Measurements from ENCODE around the gene PRPF6. TPM values are rescaled to one million over a fixed set of nuclear protein-coding genes. Genes with fewer than 3 reads are reported as not detected.
A peak's percentile ranks its signal among the peaks of the same experiment; 100 is the strongest.

Gene PRPF6
- total and polyA plus RNA-seq, 2 of the 13 experiments (the other 11 are each of a cell fraction or from before 2014, with no cell fraction given), result 63.7 to 101 TPM

GRCh38 chr20:63969838-63970713 lies 10.9 kb upstream of the PRPF6 start, which contains the start of gene ZNF512B (continued):
- peak; percentile 92 for TF ChIP-seq ZNF281 (CRISPR knock-in tag; IDR thresholded peaks at IDR 0.05; ENCODE audit: borderline replicate concordance)
- TF ChIP-seq CCAR2 (optimal IDR thresholded peaks at IDR 0.05; ENCODE audit: low read depth, low read length), result no peak
- TF ChIP-seq NR2F6 (IDR thresholded peaks at IDR 0.05), result peak; percentile 77
- peak; percentile 77 for TF ChIP-seq NR2F6 (CRISPR knock-in tag; IDR thresholded peaks at IDR 0.05)
- TF ChIP-seq SP5 (CRISPR knock-in tag; IDR thresholded peaks at IDR 0.05; ENCODE audit: borderline replicate concordance, low read depth), result peak; percentile 40; the same call in 1 of the 2 replicates
- no peak for TF ChIP-seq ZNF276 (CRISPR knock-in tag; IDR thresholded peaks at IDR 0.05; ENCODE audit: low read depth)
- TF ChIP-seq HMGA1 (CRISPR knock-in tag; conservative IDR thresholded peaks at IDR 0.05), result no peak
- no peak for TF ChIP-seq ZNF569 (CRISPR knock-in tag; IDR thresholded peaks at IDR 0.05; ENCODE audit: borderline replicate concordance)
- peak; percentile 50 for TF ChIP-seq TAF1 (CRISPR knock-in tag; IDR thresholded peaks at IDR 0.05)
- peak; percentile 31; the same call in 1 of the 2 replicates for TF ChIP-seq WIZ (CRISPR knock-in tag; IDR thresholded peaks at IDR 0.05)
- TF ChIP-seq PRPF4 (IDR thresholded peaks at IDR 0.05; ENCODE audit: low read depth, low read length, poor library complexity, severe bottlenecking), result no peak
- TF ChIP-seq GMEB1 (CRISPR knock-in tag; IDR thresholded peaks at IDR 0.05; ENCODE audit: borderline replicate concordance), result peak; percentile 24; the same call in 1 of the 2 replicates
- no peak for TF ChIP-seq HNF1A (IDR thresholded peaks at IDR 0.05; ENCODE audit: low read depth)
- TF ChIP-seq HNF1A (CRISPR knock-in tag; IDR thresholded peaks at IDR 0.05; ENCODE audit: borderline replicate concordance), result 0 out of 2 replicates have a peak, but pooled peaks have one; percentile 32
- peak in 1 of 2 experiments; percentile 80; a peak in 2 of 4 replicates for TF ChIP-seq KLF16 (CRISPR knock-in tag; IDR thresholded peaks at IDR 0.05)
- TF ChIP-seq CREBL2 (CRISPR knock-in tag; IDR thresholded peaks at IDR 0.05; ENCODE audit: borderline replicate concordance), result no peak
- no peak for TF ChIP-seq ZSCAN30 (CRISPR knock-in tag; IDR thresholded peaks at IDR 0.05)
- no peak for TF ChIP-seq ZNF3 (CRISPR knock-in tag; IDR thresholded peaks at IDR 0.05)

Measured in HepG2 (cell line).